ENCODE results near the gene NYNRIN. TPM values are rescaled to one million over a fixed set of nuclear protein-coding genes. Genes with fewer than 3 reads are reported as not detected.

NYNRIN gene
- total and polyA plus RNA-seq, 10 of the 15 experiments (the other 5 are each of a cell fraction or from before 2014, with no cell fraction given), result under 0.01 to 0.15 (median 0.01) TPM; not detected in 5

DNA sequence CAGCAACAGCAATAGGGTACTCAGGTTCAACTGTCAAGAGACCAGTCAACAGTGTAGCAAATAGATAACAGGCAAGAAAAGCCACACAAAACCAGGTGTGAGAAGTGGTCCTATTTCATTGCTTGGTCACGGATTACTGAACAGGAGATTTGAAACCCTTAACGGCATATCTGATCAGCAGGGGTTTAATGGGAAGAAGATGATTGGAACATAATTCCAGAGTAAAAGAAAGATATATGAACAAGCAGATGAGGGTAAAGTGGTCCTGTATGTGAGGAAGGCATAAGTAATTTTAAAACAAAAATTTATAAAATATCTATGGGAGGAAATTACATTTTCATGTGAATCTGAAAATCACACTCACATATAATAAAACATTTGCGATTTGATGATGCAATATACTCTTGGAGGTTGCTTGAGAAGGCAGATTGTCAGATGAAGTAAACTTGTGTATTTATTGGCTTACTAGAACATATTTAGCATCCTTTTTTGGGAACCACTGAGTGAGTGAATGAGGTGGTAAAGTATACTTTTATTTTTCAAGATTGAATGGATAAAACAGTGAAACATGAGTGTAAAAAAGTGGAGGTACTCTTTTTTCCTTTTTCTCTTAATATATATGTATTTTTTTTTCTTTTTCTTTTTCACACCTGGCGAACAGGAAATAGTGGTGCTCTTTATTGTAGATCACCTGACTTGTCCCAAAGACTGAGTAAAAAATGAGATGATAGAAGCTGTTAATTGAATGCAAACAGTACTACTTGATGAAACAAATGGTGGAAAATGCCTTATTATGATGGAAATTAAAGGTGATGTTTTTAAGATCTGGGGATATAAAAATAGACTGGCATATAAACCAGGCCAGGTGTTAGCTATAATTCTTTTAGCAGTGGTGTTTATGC, 65.3 kb downstream of the NYNRIN start:
- no peak for DNase-seq (ENCODE audit: low read depth, low spot score)
- ATAC-seq, result peak; percentile 48
- POLR2A ChIA-PET, result no interaction called here
- H3K9ac ChIP-seq (ENCODE audit: control insufficient read depth, insufficient read depth, low read length), result no peak overlapping the region
- CTCF ChIA-PET, result interaction anchor here (0.7 to 1.1 kb wide), 2 partner anchors 28 to 1100 kb away, joined by 3 read pairs; no protein-coding TSS in a partner anchor
- no peaks in the 10 kb centered on the region for H3K27me3 ChIP-seq (replicated peaks in 1 of 2; ENCODE audit: control insufficient read depth in 2 of 2, insufficient read depth in 2 of 2, low read length in 1 of 2)
- FAIRE-seq, result peak; percentile 52
- WGBS (ENCODE audit: insufficient coverage, insufficient replicate concordance, low lambda C conversion rate, missing lambda C conversion rate), result 75% methylated on average over 4 of the region's 4 CpGs
- RAD21 ChIA-PET (ENCODE audit: unreplicated experiment), result no interaction called here
- in situ Hi-C loops (cut with MboI) (loop anchor here (5.0 kb wide), 1 partner anchor 48 kb away; no protein-coding TSS in a partner anchor), intact Hi-C loops (cut with micrococcal nuclease; ENCODE audit: unreplicated experiment) (no loop called here)
- H2AFZ ChIP-seq (ENCODE audit: control insufficient read depth, low read depth, low read length), result no peak overlapping the region
- no peaks in the 10 kb centered on the region for H3K9me3 ChIP-seq (replicated peaks; ENCODE audit: control insufficient read depth, insufficient read depth, low read length)
- BruUV-seq (replicated peaks), result no TSS peak
- H3K36me3 ChIP-seq (ENCODE audit: control insufficient read depth in 2 of 2, insufficient read depth in 2 of 2, low read length in 1 of 2), result no peaks in the 10 kb centered on the region
- no peaks in the 10 kb centered on the region for H3K79me2 ChIP-seq (ENCODE audit: control insufficient read depth, insufficient read depth, low read length)
- SMC1A ChIA-PET (ENCODE audit: uncharacterized antibody, unreplicated experiment), result no interaction called here
- H4K20me1 ChIP-seq (ENCODE audit: control insufficient read depth, insufficient read depth), result no peaks in the 10 kb centered on the region
- H3K4me1 ChIP-seq (ENCODE audit: control insufficient read depth, insufficient read depth, low read length), result peaks cover 7% of the 10 kb centered on the region
- H3K27ac ChIP-seq (ENCODE audit: control insufficient read depth, insufficient read depth), result peak overlapping the region; percentile 31
- H3K4me3 ChIP-seq, result no peak overlapping the region
- peak overlapping the region; percentile 42; the same call in 1 of the 2 replicates for H3K4me2 ChIP-seq (ENCODE audit: control insufficient read depth, insufficient read depth)
- TF ChIP-seq MAX (IDR thresholded peaks at IDR 0.05; ENCODE audit: low read depth, low read length) (no peak), PBX3 (IDR thresholded peaks at IDR 0.05; ENCODE audit: insufficient replicate concordance, low read depth, low read length) (no peak), EED (IDR thresholded peaks at IDR 0.05; ENCODE audit: low read depth) (no peak), TCF12 (IDR thresholded peaks at IDR 0.05; ENCODE audit: low read depth, low read length) (no peak), WRNIP1 (IDR thresholded peaks at IDR 0.05; ENCODE audit: borderline replicate concordance, low read depth, low read length) (no peak)
- TF ChIP-seq, protein P1, sequence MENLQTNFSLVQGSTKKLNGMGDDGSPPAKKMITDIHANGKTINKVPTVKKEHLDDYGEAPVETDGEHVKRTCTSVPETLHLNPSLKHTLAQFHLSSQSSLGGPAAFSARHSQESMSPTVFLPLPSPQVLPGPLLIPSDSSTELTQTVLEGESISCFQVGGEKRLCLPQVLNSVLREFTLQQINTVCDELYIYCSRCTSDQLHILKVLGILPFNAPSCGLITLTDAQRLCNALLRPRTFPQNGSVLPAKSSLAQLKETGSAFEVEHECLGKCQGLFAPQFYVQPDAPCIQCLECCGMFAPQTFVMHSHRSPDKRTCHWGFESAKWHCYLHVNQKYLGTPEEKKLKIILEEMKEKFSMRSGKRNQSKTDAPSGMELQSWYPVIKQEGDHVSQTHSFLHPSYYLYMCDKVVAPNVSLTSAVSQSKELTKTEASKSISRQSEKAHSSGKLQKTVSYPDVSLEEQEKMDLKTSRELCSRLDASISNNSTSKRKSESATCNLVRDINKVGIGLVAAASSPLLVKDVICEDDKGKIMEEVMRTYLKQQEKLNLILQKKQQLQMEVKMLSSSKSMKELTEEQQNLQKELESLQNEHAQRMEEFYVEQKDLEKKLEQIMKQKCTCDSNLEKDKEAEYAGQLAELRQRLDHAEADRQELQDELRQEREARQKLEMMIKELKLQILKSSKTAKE (IDR thresholded peaks at IDR 0.05; ENCODE audit: low read depth, poor library complexity, severe bottlenecking), result no peak
- TF ChIP-seq, protein P2, sequence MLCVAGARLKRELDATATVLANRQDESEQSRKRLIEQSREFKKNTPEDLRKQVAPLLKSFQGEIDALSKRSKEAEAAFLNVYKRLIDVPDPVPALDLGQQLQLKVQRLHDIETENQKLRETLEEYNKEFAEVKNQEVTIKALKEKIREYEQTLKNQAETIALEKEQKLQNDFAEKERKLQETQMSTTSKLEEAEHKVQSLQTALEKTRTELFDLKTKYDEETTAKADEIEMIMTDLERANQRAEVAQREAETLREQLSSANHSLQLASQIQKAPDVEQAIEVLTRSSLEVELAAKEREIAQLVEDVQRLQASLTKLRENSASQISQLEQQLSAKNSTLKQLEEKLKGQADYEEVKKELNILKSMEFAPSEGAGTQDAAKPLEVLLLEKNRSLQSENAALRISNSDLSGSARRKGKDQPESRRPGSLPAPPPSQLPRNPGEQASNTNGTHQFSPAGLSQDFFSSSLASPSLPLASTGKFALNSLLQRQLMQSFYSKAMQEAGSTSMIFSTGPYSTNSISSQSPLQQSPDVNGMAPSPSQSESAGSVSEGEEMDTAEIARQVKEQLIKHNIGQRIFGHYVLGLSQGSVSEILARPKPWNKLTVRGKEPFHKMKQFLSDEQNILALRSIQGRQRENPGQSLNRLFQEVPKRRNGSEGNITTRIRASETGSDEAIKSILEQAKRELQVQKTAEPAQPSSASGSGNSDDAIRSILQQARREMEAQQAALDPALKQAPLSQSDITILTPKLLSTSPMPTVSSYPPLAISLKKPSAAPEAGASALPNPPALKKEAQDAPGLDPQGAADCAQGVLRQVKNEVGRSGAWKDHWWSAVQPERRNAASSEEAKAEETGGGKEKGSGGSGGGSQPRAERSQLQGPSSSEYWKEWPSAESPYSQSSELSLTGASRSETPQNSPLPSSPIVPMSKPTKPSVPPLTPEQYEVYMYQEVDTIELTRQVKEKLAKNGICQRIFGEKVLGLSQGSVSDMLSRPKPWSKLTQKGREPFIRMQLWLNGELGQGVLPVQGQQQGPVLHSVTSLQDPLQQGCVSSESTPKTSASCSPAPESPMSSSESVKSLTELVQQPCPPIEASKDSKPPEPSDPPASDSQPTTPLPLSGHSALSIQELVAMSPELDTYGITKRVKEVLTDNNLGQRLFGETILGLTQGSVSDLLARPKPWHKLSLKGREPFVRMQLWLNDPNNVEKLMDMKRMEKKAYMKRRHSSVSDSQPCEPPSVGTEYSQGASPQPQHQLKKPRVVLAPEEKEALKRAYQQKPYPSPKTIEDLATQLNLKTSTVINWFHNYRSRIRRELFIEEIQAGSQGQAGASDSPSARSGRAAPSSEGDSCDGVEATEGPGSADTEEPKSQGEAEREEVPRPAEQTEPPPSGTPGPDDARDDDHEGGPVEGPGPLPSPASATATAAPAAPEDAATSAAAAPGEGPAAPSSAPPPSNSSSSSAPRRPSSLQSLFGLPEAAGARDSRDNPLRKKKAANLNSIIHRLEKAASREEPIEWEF (IDR thresholded peaks at IDR 0.05; ENCODE audit: insufficient replicate concordance, low read depth, low read length), result no peak
- TF ChIP-seq, protein P3, sequence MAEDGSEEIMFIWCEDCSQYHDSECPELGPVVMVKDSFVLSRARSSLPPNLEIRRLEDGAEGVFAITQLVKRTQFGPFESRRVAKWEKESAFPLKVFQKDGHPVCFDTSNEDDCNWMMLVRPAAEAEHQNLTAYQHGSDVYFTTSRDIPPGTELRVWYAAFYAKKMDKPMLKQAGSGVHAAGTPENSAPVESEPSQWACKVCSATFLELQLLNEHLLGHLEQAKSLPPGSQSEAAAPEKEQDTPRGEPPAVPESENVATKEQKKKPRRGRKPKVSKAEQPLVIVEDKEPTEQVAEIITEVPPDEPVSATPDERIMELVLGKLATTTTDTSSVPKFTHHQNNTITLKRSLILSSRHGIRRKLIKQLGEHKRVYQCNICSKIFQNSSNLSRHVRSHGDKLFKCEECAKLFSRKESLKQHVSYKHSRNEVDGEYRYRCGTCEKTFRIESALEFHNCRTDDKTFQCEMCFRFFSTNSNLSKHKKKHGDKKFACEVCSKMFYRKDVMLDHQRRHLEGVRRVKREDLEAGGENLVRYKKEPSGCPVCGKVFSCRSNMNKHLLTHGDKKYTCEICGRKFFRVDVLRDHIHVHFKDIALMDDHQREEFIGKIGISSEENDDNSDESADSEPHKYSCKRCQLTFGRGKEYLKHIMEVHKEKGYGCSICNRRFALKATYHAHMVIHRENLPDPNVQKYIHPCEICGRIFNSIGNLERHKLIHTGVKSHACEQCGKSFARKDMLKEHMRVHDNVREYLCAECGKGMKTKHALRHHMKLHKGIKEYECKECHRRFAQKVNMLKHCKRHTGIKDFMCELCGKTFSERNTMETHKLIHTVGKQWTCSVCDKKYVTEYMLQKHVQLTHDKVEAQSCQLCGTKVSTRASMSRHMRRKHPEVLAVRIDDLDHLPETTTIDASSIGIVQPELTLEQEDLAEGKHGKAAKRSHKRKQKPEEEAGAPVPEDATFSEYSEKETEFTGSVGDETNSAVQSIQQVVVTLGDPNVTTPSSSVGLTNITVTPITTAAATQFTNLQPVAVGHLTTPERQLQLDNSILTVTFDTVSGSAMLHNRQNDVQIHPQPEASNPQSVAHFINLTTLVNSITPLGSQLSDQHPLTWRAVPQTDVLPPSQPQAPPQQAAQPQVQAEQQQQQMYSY (CRISPR knock-in tag; IDR thresholded peaks at IDR 0.05), result no peak
